ENCODE results near the gene NEK1. TPM values are rescaled to one million over a fixed set of nuclear protein-coding genes. Genes with fewer than 3 reads are reported as not detected.

The NEK1 gene
- polyA plus RNA-seq, 1 donor (not counting 4 experiments of a cell fraction or from before 2014, with no cell fraction given): 7.8 TPM

GRCh38 chr4:169446824-169447223 lies 165.6 kb downstream of the NEK1 start:
- H3K9me1 ChIP-seq (ENCODE audit: control insufficient read depth, extremely low read depth, insufficient read depth, low read length): no peaks in the 10 kb centered on the region
- no peaks in the 10 kb centered on the region for H4K20me1 ChIP-seq (ENCODE audit: control insufficient read depth, extremely low read depth, insufficient read depth, low read length)
- H3K4me1 ChIP-seq (ENCODE audit: control insufficient read depth, extremely low read depth, insufficient read depth, low read length): no peaks in the 10 kb centered on the region
- no peak for FAIRE-seq
- no peak overlapping the region for H3K27ac ChIP-seq (ENCODE audit: control insufficient read depth, insufficient read depth, low read length)
- no peak for DNase-seq (ENCODE audit: low read depth, low spot score)
- H3K79me2 ChIP-seq (ENCODE audit: control insufficient read depth, insufficient read depth, low read length): no peaks in the 10 kb centered on the region
- no peaks in the 10 kb centered on the region for H3K27me3 ChIP-seq (ENCODE audit: control insufficient read depth, extremely low read depth, insufficient read depth, low read length)
- no peaks in the 10 kb centered on the region for H3K36me3 ChIP-seq (ENCODE audit: control insufficient read depth in 2 of 2, extremely low read depth in 1 of 2, insufficient read depth in 2 of 2, low read length in 2 of 2)
- H3K9ac ChIP-seq (ENCODE audit: control insufficient read depth, extremely low read depth, insufficient read depth, low read length): no peak overlapping the region
- TF ChIP-seq CTCF (optimal IDR thresholded peaks at IDR 0.05 in 1 of 3, IDR thresholded peaks at IDR 0.05 in 1 of 3, conservative IDR thresholded peaks at IDR 0.05 in 1 of 3; ENCODE audit: extremely low read depth in 1 of 3, insufficient read depth in 2 of 3, low read length in 3 of 3) (no peak), EZH2 (IDR thresholded peaks at IDR 0.05; ENCODE audit: low read length) (no peak)
- no peak overlapping the region for H2AFZ ChIP-seq (ENCODE audit: control insufficient read depth, low read length)
- no peaks in the 10 kb centered on the region for H3K9me3 ChIP-seq (ENCODE audit: control insufficient read depth, low read depth, low read length)
- no peak overlapping the region for H3K4me2 ChIP-seq (ENCODE audit: control insufficient read depth, extremely low read depth, insufficient read depth, low read depth, low read length)
- no peak overlapping the region for H3K4me3 ChIP-seq (ENCODE audit: control insufficient read depth in 2 of 3, extremely low read depth in 1 of 3, insufficient read depth in 2 of 3, low read depth in 1 of 3, low read length in 3 of 3)
- dilution Hi-C loops (cut with MboI; ENCODE audit: extremely low pct_ligation_motif_present, low sequenced_read_pairs): no loop called here

- Histone ChIP-seq H2AFZ (ENCODE audit: control insufficient read depth, low read length) (no peak overlapping the region), H3K4me3 (ENCODE audit: control insufficient read depth in 2 of 3, extremely low read depth in 1 of 3, insufficient read depth in 2 of 3, low read depth in 1 of 3, low read length in 3 of 3) (no peak overlapping the region), H3K4me2 (ENCODE audit: control insufficient read depth, extremely low read depth, insufficient read depth, low read depth, low read length) (no peak overlapping the region), H3K9me3 (ENCODE audit: control insufficient read depth, low read depth, low read length) (no peaks in the 10 kb centered on the region), H3K79me2 (ENCODE audit: control insufficient read depth, insufficient read depth, low read length) (no peaks in the 10 kb centered on the region), H3K27ac (ENCODE audit: control insufficient read depth, insufficient read depth, low read length) (no peak overlapping the region), H3K36me3 (ENCODE audit: control insufficient read depth in 2 of 2, extremely low read depth in 1 of 2, insufficient read depth in 2 of 2, low read length in 2 of 2) (no peaks in the 10 kb centered on the region), H3K9ac (ENCODE audit: control insufficient read depth, extremely low read depth, insufficient read depth, low read length) (no peak overlapping the region), H3K9me1 (ENCODE audit: control insufficient read depth, extremely low read depth, insufficient read depth, low read length) (no peaks in the 10 kb centered on the region), H3K4me1 (ENCODE audit: control insufficient read depth, extremely low read depth, insufficient read depth, low read length) (no peaks in the 10 kb centered on the region), H3K27me3 (ENCODE audit: control insufficient read depth, extremely low read depth, insufficient read depth, low read length) (no peaks in the 10 kb centered on the region), H4K20me1 (ENCODE audit: control insufficient read depth, extremely low read depth, insufficient read depth, low read length) (no peaks in the 10 kb centered on the region)
- dilution Hi-C loops (cut with MboI; ENCODE audit: extremely low pct_ligation_motif_present, low sequenced_read_pairs): no loop called here
- TF ChIP-seq EZH2 (IDR thresholded peaks at IDR 0.05; ENCODE audit: low read length) (no peak), CTCF (optimal IDR thresholded peaks at IDR 0.05 in 1 of 3, IDR thresholded peaks at IDR 0.05 in 1 of 3, conservative IDR thresholded peaks at IDR 0.05 in 1 of 3; ENCODE audit: extremely low read depth in 1 of 3, insufficient read depth in 2 of 3, low read length in 3 of 3) (no peak)
- FAIRE-seq (no peak), DNase-seq (ENCODE audit: low read depth, low spot score) (no peak)
These were observed 168.6 kb downstream of the NEK1 start for GRCh38 chr4:169443748-169444147.

Measured in keratinocyte (primary cell).